Esophagus squamous epithelium (tissue), 5 donors: Measurements from ENCODE around the gene HM13. TPM values are rescaled to one million over a fixed set of nuclear protein-coding genes. Genes with fewer than 3 reads are reported as not detected.

ENCODE experiments used
- DNase-seq: peaks from one replicate; lab custom pipeline; 2025; lab: John Stamatoyannopoulos, UW
- H3K27ac ChIP-seq, 4 donors: fragments of 200-600 bp; sonication (generic); one replicate each; pipeline ENCODE4 v1.5.1; 2016 to 2019; ENCODE audit warnings: mild to moderate bottlenecking in 1 of 4
- H3K27me3 ChIP-seq, 4 donors: fragments of 200-600 bp; sonication (generic); 1 replicate in 3 of 4; 2 replicates in 1 of 4; pipeline versions ENCODE4 v1.5.1 to v1.6.0; 2017 to 2021; ENCODE audit warnings: antibody characterized with exemption in 1 of 4
- H3K36me3 ChIP-seq, 3 donors: fragments of 200-600 bp; sonication (generic); one replicate each; pipeline ENCODE4 v1.5.1; 2016 to 2019
- H3K4me1 ChIP-seq, 3 donors: fragments of 200-600 bp; sonication (generic); one replicate each; pipeline ENCODE4 v1.5.1; 2017 to 2019
- H3K4me3 ChIP-seq, 4 donors: fragments of 200-600 bp; sonication (generic); 1 replicate in 3 of 4; 2 replicates in 1 of 4; pipeline ENCODE4 v1.5.1; 2016 to 2019; ENCODE audit warnings: mild to moderate bottlenecking in 2 of 4, moderate library complexity in 1 of 4
- H3K9me3 ChIP-seq, 3 donors: fragments of 200-600 bp; sonication (generic); one replicate each; pipeline ENCODE4 v1.5.1; 2016 to 2019
- CTCF ChIP-seq, 6 experiments: fragments of 450-650 bp in 4 of 6; fragments of 200-600 bp in 2 of 6; sonication (generic) in 2 of 6; IDR thresholded peaks; one replicate each; pipeline ENCODE4 v1.5.1; 2016 to 2019; ENCODE audit warnings: antibody characterized with exemption in 6 of 6, mild to moderate bottlenecking in 4 of 6, moderate library complexity in 4 of 6
- POLR2A ChIP-seq, 4 donors: fragments of 450-650 bp; IDR thresholded peaks; one replicate each; pipeline ENCODE4 v1.6.1; 2017; ENCODE audit warnings: antibody characterized with exemption in 4 of 4, mild to moderate bottlenecking in 4 of 4, moderate library complexity in 3 of 4
- whole genome bisulfite sequencing, 2 donors: methylation state at CpG; one replicate each; pipeline ENCODE4 v1.1.5; 2018; 5-methylcytosine and 5-hydroxymethylcytosine counted together
- intact Hi-C: fragments of 100-400 bp; cut with DNase I; formaldehyde crosslinking; loops from one replicate; pipeline ENCODE4 v1.15.0; 2022
- total RNA-seq, 4 donors: library from RNA; depleted of rRNA; stranded (reverse); fragments of >200 nt; gene quantifications; one replicate each; pipeline ENCODE4 v1.1.0, GENCODE V29; 2016
- donor health status: DM: yes; HTN: yes; CAD: no.

The HM13 gene
- total RNA-seq, 4 donors from 2014 or later, result 76.3 to 162 (median 108) TPM

GRCh38 chr20:31474097-31474436, 40.2 kb upstream of the HM13 start:
- H3K4me1 ChIP-seq, result peaks cover 7 to 26% (median 8%) of the 10 kb centered on the region in 3 donors
- H3K36me3 ChIP-seq, result no peaks in the 10 kb centered on the region
- 28 to 83% methylated on average over 1 to 2 of the region's 2 CpGs for whole genome bisulfite sequencing, 2 donors
- H3K9me3 ChIP-seq, result no peaks in the 10 kb centered on the region
- TF ChIP-seq CTCF (IDR thresholded peaks at IDR 0.05), result no peak
- TF ChIP-seq POLR2A (IDR thresholded peaks at IDR 0.05), result no peak
- peaks cover 0 to 30% (median 0%) of the 10 kb centered on the region in 4 donors for H3K27me3 ChIP-seq
- intact Hi-C loops, result no loop called here
- peak overlapping the region in 1 of 4 donors; percentile 80 for H3K27ac ChIP-seq
- no peak overlapping the region for H3K4me3 ChIP-seq
- DNase-seq, result no peak

- WGBS, 2 donors, result 8 to 9% methylated on average over 8 to 10 of the region's 33 CpGs
- peaks cover 0 to 30% (median 0%) of the 10 kb centered on the region in 4 donors for H3K27me3 ChIP-seq
- TF ChIP-seq CTCF (IDR thresholded peaks at IDR 0.05) (no peak), POLR2A (IDR thresholded peaks at IDR 0.05) (no peak)
- peak within 1 kb of the TSS; percentile 42 to 83 (median 70) for H3K27ac ChIP-seq
- no peaks in the 10 kb centered on the region for H3K36me3 ChIP-seq
- no peaks in the 10 kb centered on the region for H3K9me3 ChIP-seq
- no peak for DNase-seq
- intact Hi-C loops, result no loop called here
- H3K4me3 ChIP-seq, result peak within 1 kb of the TSS; percentile 12 to 65 (median 40)
- H3K4me1 ChIP-seq, result peaks cover 7 to 26% (median 8%) of the 10 kb centered on the region in 3 donors
These were observed 39.3 kb upstream of the HM13 start, which contains the start of the genes DEFB124 and REM1 for GRCh38 chr20:31474758-31475427. DEFB124 (minus strand) TSS chr20:31475127; CDS start chr20:31473013, 2,114 bp downstream. REM1 (plus strand) TSS chr20:31475288; CDS start chr20:31476446, 1,158 bp downstream.

- Histone ChIP-seq H3K9me3 (no peaks in the 10 kb centered on the region), H3K4me1 (peaks cover 7 to 26% (median 8%) of the 10 kb centered on the region in 3 donors), H3K4me3 (peak overlapping the region; percentile 12 to 65 (median 40)), H3K27me3 (peaks cover 0 to 30% (median 0%) of the 10 kb centered on the region in 4 donors), H3K27ac (peak overlapping the region; percentile 42 to 83 (median 70)), H3K36me3 (no peaks in the 10 kb centered on the region)
- TF ChIP-seq POLR2A (IDR thresholded peaks at IDR 0.05) (no peak), CTCF (IDR thresholded peaks at IDR 0.05) (no peak)
- DNase-seq, result no peak
- intact Hi-C loops, result no loop called here
- 7 to 8% methylated on average over 2 to 7 of the region's 29 CpGs for WGBS, 2 donors
These were observed 38.6 kb upstream of the HM13 start for GRCh38 chr20:31475472-31476293.

- no peak for DNase-seq
- peak overlapping the region in 2 of 4 donors; percentile 44 to 65 for H3K4me3 ChIP-seq
- WGBS, 2 donors, result 70 to 94% methylated on average over 3 to 5 of the region's 6 CpGs
- H3K9me3 ChIP-seq, result no peaks in the 10 kb centered on the region
- no peaks in the 10 kb centered on the region for H3K36me3 ChIP-seq
- H3K4me1 ChIP-seq, result peaks cover 7 to 26% (median 8%) of the 10 kb centered on the region in 3 donors
- H3K27ac ChIP-seq, result peak overlapping the region in 3 of 4 donors; percentile 11 to 83 (median 80)
- TF ChIP-seq CTCF (IDR thresholded peaks at IDR 0.05) (no peak), POLR2A (IDR thresholded peaks at IDR 0.05) (no peak)
- intact Hi-C loops, result no loop called here
- peaks cover 0 to 30% (median 0%) of the 10 kb centered on the region in 4 donors for H3K27me3 ChIP-seq
These were observed 38.0 kb upstream of the HM13 start for GRCh38 chr20:31476294-31476585.
